ENCODE results near the gene LRTM2. TPM values are rescaled to one million over a fixed set of nuclear protein-coding genes. Genes with fewer than 3 reads are reported as not detected.

Gene LRTM2
- total RNA-seq, 1 experiment from 2014 or later = not detected

DNA sequence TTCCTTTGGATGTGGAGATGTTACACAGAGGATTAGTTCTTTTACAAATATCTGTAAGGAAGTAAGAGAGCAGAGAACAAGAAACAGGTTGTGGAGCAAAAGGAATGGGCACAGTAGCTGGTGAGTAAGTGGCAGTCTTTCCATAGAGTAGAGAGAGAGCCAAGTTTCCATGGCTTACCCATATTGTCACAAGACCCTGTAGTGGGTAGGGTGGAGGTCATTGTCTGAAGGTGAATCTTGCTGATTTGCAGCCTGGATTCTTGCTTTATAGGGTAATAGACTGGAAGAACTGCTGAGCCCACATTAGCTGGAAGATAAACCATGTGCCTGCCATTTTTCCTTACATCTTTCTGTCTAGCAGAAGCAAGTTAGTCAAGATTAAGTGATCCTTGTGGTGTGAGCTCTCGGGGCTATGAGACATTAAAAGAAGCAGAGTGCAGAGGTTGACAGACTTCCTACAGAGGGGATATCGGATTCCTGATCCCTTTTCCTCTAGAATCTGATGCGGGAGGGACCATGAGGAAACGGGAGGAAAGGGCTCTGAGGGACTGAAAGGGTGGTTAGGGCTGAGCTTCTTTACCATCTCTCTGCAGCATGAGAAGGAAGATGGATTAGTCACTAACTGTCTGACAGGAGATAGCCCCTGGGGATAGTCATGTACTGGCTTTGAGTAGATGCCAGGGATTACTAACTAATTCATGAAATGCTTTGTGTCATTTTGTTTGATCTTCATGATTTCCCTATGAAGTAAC lies 44.0 kb upstream of the LRTM2 start:
- BruUV-seq (replicated peaks) = no TSS peak
- H3K27ac ChIP-seq (ENCODE audit: low read length) = no peak overlapping the region
- ATAC-seq (no peak; the same call in 1 of the 2 replicates), DNase-seq (ENCODE audit: low read depth, low spot score) (no peak)
- in situ Hi-C loops (cut with HindIII; ENCODE audit: low pct_unique_long_range_greater_than_20kb, low sequenced_read_pairs) = no loop called here
- no peaks in the 10 kb centered on the region for H3K9me3 ChIP-seq (ENCODE audit: control insufficient read depth, insufficient read depth, low read depth, low read length)
- H3K4me3 ChIP-seq (ENCODE audit: low read depth in 2 of 2, low read length in 2 of 2) = no peak overlapping the region
- peaks cover 3% of the 10 kb centered on the region for H3K4me1 ChIP-seq (ENCODE audit: control insufficient read depth, insufficient read depth, low read length)
- intact Hi-C loops (cut with micrococcal nuclease; ENCODE audit: unreplicated experiment) = no loop called here
- no peak for TF ChIP-seq CTCF (IDR thresholded peaks at IDR 0.05)
- H3K27me3 ChIP-seq (ENCODE audit: control insufficient read depth, insufficient read depth, low read length) = no peaks in the 10 kb centered on the region
- ChIA-PET CTCF (no interaction called here), POLR2A (no interaction called here)
- H3K36me3 ChIP-seq (ENCODE audit: control insufficient read depth, insufficient read depth, low read length) = no peaks in the 10 kb centered on the region; the same call in 1 of the 2 replicates

GRCh38 chr12:1777798-1778197 lies 42.6 kb upstream of the LRTM2 start:
- H3K4me1 ChIP-seq (ENCODE audit: control insufficient read depth, insufficient read depth, low read length) = peaks cover 3% of the 10 kb centered on the region
- in situ Hi-C loops (cut with HindIII; ENCODE audit: low pct_unique_long_range_greater_than_20kb, low sequenced_read_pairs) (no loop called here), intact Hi-C loops (cut with micrococcal nuclease; ENCODE audit: unreplicated experiment) (no loop called here)
- H3K27ac ChIP-seq (ENCODE audit: low read length) = no peak overlapping the region
- no peak overlapping the region for H3K4me3 ChIP-seq (ENCODE audit: low read depth in 2 of 2, low read length in 2 of 2)
- ChIA-PET CTCF (no interaction called here), POLR2A (no interaction called here)
- H3K9me3 ChIP-seq (ENCODE audit: control insufficient read depth, insufficient read depth, low read depth, low read length) = no peaks in the 10 kb centered on the region
- TF ChIP-seq, protein P1, sequence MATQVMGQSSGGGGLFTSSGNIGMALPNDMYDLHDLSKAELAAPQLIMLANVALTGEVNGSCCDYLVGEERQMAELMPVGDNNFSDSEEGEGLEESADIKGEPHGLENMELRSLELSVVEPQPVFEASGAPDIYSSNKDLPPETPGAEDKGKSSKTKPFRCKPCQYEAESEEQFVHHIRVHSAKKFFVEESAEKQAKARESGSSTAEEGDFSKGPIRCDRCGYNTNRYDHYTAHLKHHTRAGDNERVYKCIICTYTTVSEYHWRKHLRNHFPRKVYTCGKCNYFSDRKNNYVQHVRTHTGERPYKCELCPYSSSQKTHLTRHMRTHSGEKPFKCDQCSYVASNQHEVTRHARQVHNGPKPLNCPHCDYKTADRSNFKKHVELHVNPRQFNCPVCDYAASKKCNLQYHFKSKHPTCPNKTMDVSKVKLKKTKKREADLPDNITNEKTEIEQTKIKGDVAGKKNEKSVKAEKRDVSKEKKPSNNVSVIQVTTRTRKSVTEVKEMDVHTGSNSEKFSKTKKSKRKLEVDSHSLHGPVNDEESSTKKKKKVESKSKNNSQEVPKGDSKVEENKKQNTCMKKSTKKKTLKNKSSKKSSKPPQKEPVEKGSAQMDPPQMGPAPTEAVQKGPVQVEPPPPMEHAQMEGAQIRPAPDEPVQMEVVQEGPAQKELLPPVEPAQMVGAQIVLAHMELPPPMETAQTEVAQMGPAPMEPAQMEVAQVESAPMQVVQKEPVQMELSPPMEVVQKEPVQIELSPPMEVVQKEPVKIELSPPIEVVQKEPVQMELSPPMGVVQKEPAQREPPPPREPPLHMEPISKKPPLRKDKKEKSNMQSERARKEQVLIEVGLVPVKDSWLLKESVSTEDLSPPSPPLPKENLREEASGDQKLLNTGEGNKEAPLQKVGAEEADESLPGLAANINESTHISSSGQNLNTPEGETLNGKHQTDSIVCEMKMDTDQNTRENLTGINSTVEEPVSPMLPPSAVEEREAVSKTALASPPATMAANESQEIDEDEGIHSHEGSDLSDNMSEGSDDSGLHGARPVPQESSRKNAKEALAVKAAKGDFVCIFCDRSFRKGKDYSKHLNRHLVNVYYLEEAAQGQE (IDR thresholded peaks at IDR 0.05; ENCODE audit: insufficient read depth in 1 of 2, low read depth in 2 of 2, low read length in 1 of 2) = no peak
- TF ChIP-seq CTCF (IDR thresholded peaks at IDR 0.05) (no peak), SIN3A (IDR thresholded peaks at IDR 0.05; ENCODE audit: borderline replicate concordance, insufficient read depth, low read depth, low read length) (no peak), POLR2AphosphoS5 (IDR thresholded peaks at IDR 0.05; ENCODE audit: low read depth, low read length) (no peak), TCF7L2 (IDR thresholded peaks at IDR 0.05; ENCODE audit: low read depth, low read length) (no peak)
- no peaks in the 10 kb centered on the region; the same call in 1 of the 2 replicates for H3K36me3 ChIP-seq (ENCODE audit: control insufficient read depth, insufficient read depth, low read length)
- H3K27me3 ChIP-seq (ENCODE audit: control insufficient read depth, insufficient read depth, low read length) = no peaks in the 10 kb centered on the region
- DNase-seq (ENCODE audit: low read depth, low spot score) (no peak), ATAC-seq (no peak)
- BruUV-seq (replicated peaks) = no TSS peak
